Measurements from ENCODE around the gene SPTB. TPM values are rescaled to one million over a fixed set of nuclear protein-coding genes. Genes with fewer than 3 reads are reported as not detected.

The SPTB gene
- polyA plus RNA-seq, 1 donor (not counting 4 experiments of a cell fraction or from before 2014, with no cell fraction given): not detected

GRCh38 chr14:64734990-64735389 lies 144.7 kb downstream of the SPTB start:
- no peaks in the 10 kb centered on the region for H3K9me3 ChIP-seq (ENCODE audit: control insufficient read depth, low read depth, low read length)
- H2AFZ ChIP-seq (ENCODE audit: control insufficient read depth, low read length): no peak overlapping the region
- peaks cover 2% of the 10 kb centered on the region for H3K9me1 ChIP-seq (ENCODE audit: control insufficient read depth, extremely low read depth, insufficient read depth, low read length)
- H3K9ac ChIP-seq (ENCODE audit: control insufficient read depth, extremely low read depth, insufficient read depth, low read length): no peak overlapping the region
- FAIRE-seq (no peak), DNase-seq (ENCODE audit: low read depth, low spot score) (no peak)
- TF ChIP-seq CTCF (optimal IDR thresholded peaks at IDR 0.05 in 1 of 3, IDR thresholded peaks at IDR 0.05 in 1 of 3, conservative IDR thresholded peaks at IDR 0.05 in 1 of 3; ENCODE audit: extremely low read depth in 1 of 3, insufficient read depth in 2 of 3, low read length in 3 of 3) (no peak), EZH2 (IDR thresholded peaks at IDR 0.05; ENCODE audit: low read length) (no peak)
- dilution Hi-C loops (cut with MboI; ENCODE audit: extremely low pct_ligation_motif_present, low sequenced_read_pairs): no loop called here
- H3K4me3 ChIP-seq (ENCODE audit: control insufficient read depth in 2 of 3, extremely low read depth in 1 of 3, insufficient read depth in 2 of 3, low read depth in 1 of 3, low read length in 3 of 3): no peak overlapping the region
- H3K27me3 ChIP-seq (ENCODE audit: control insufficient read depth, extremely low read depth, insufficient read depth, low read length): no peaks in the 10 kb centered on the region
- peaks cover 67 to 77% of the 10 kb centered on the region in 2 experiments for H3K36me3 ChIP-seq (ENCODE audit: control insufficient read depth in 2 of 2, extremely low read depth in 1 of 2, insufficient read depth in 2 of 2, low read length in 2 of 2)
- H3K79me2 ChIP-seq (ENCODE audit: control insufficient read depth, insufficient read depth, low read length): peaks cover 67% of the 10 kb centered on the region
- H3K27ac ChIP-seq (ENCODE audit: control insufficient read depth, insufficient read depth, low read length): no peak overlapping the region
- H4K20me1 ChIP-seq (ENCODE audit: control insufficient read depth, extremely low read depth, insufficient read depth, low read length): peaks cover 10% of the 10 kb centered on the region
- H3K4me1 ChIP-seq (ENCODE audit: control insufficient read depth, extremely low read depth, insufficient read depth, low read length): peaks cover 14% of the 10 kb centered on the region
- no peak overlapping the region for H3K4me2 ChIP-seq (ENCODE audit: control insufficient read depth, extremely low read depth, insufficient read depth, low read depth, low read length)

GRCh38 chr14:64733899-64734298 lies 145.8 kb downstream of the SPTB start:
- Histone ChIP-seq H3K4me3 (ENCODE audit: control insufficient read depth in 2 of 3, extremely low read depth in 1 of 3, insufficient read depth in 2 of 3, low read depth in 1 of 3, low read length in 3 of 3) (no peak overlapping the region), H3K4me2 (ENCODE audit: control insufficient read depth, extremely low read depth, insufficient read depth, low read depth, low read length) (no peak overlapping the region), H3K9me3 (ENCODE audit: control insufficient read depth, low read depth, low read length) (no peaks in the 10 kb centered on the region), H4K20me1 (ENCODE audit: control insufficient read depth, extremely low read depth, insufficient read depth, low read length) (peaks cover 10% of the 10 kb centered on the region), H3K27ac (ENCODE audit: control insufficient read depth, insufficient read depth, low read length) (no peak overlapping the region), H3K9ac (ENCODE audit: control insufficient read depth, extremely low read depth, insufficient read depth, low read length) (no peak overlapping the region), H3K36me3 (ENCODE audit: control insufficient read depth in 2 of 2, extremely low read depth in 1 of 2, insufficient read depth in 2 of 2, low read length in 2 of 2) (peaks cover 69 to 79% of the 10 kb centered on the region in 2 experiments), H3K27me3 (ENCODE audit: control insufficient read depth, extremely low read depth, insufficient read depth, low read length) (no peaks in the 10 kb centered on the region), H3K4me1 (ENCODE audit: control insufficient read depth, extremely low read depth, insufficient read depth, low read length) (peaks cover 14% of the 10 kb centered on the region), H3K9me1 (ENCODE audit: control insufficient read depth, extremely low read depth, insufficient read depth, low read length) (peaks cover 2% of the 10 kb centered on the region), H3K79me2 (ENCODE audit: control insufficient read depth, insufficient read depth, low read length) (peaks cover 74% of the 10 kb centered on the region), H2AFZ (ENCODE audit: control insufficient read depth, low read length) (no peak overlapping the region)
- no peak for TF ChIP-seq EZH2 (IDR thresholded peaks at IDR 0.05; ENCODE audit: low read length)
- TF ChIP-seq CTCF (optimal IDR thresholded peaks at IDR 0.05 in 1 of 3, IDR thresholded peaks at IDR 0.05 in 1 of 3, conservative IDR thresholded peaks at IDR 0.05 in 1 of 3; ENCODE audit: extremely low read depth in 1 of 3, insufficient read depth in 2 of 3, low read length in 3 of 3): no peak
- dilution Hi-C loops (cut with MboI; ENCODE audit: extremely low pct_ligation_motif_present, low sequenced_read_pairs): no loop called here
- FAIRE-seq (no peak), DNase-seq (ENCODE audit: low read depth, low spot score) (no peak)

Measured in keratinocyte (primary cell).